ENCODE measurements around the gene GOLGA8O.
"Not testable (repeated sequence)": the region's sequence is repeated elsewhere in the genome, so short reads cannot be mapped to it uniquely, and the experiment has no call there.

DNA sequence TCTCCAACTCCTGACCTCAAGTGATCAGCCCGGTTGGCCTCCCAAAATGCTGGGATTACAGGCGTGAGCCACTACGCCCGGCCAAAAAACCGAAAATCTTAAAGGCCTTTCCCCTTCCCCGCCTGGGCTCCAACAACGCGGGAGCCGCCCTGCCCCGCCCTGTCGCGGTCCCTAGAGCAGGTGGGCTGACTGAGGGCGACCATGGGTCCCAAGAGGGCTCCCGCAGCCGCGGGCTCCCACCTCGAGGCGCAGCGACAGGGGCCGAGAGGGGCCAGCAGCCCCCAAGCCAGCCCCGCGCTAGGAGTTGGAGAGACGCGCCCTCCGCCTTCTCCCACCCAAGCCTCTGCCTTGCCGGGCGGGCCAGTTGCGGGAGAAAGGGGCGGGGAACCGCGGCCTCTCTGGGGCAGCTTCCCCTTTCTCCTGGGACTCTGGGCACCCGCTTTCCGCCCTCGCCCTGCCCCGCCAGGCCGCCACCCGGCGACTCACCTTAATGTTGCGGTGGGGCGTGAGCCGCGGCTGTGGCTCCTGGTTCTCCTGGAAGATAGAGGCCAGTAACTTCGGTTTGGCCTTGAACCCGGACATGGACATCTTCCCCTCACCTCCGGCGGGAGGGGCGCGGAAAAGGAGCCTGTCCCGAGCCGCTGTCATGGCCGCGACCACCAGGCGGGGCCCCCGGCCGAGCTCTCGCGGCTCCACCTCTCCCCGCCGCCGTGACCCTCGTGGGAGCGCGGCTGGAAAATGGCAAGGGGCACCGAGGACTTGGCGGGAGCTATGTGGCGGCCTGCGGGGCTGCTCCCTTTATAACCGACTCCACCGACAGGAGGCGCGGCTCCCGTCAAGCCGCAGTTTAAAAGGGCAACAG lies 21.1 kb downstream of the GOLGA8O start:
- TF ChIP-seq POLR2AphosphoS5 (IDR thresholded peaks at IDR 0.05); CTCF (IDR thresholded peaks at IDR 0.05; ENCODE audit: poor library complexity, severe bottlenecking); EZH2 (IDR thresholded peaks at IDR 0.05; ENCODE audit: borderline replicate concordance, insufficient read depth, low read length, poor library complexity, severe bottlenecking); REST (IDR thresholded peaks at IDR 0.05; ENCODE audit: borderline replicate concordance); EP300 (conservative IDR thresholded peaks at IDR 0.05; ENCODE audit: poor library complexity, severe bottlenecking); SMC3 (conservative IDR thresholded peaks at IDR 0.05; ENCODE audit: poor library complexity); TAF1 (IDR thresholded peaks at IDR 0.05; ENCODE audit: low read depth); MXI1 (conservative IDR thresholded peaks at IDR 0.05; ENCODE audit: poor library complexity, severe bottlenecking); RAD21 (conservative IDR thresholded peaks at IDR 0.05): not testable (repeated sequence)

Data from neural cell (in vitro differentiated cells).